ENCODE results near the gene TNFAIP8L2.

The TNFAIP8L2 gene

GRCh38 chr1:151196292-151196800, 39.9 kb downstream of the TNFAIP8L2 start:
- no peaks in the 10 kb centered on the region for H3K36me3 ChIP-seq (replicated peaks; ENCODE audit: insufficient read depth, low read length)
- peak; percentile 91 for DNase-seq
- peaks cover 27% of the 10 kb centered on the region for H3K79me2 ChIP-seq (ENCODE audit: low read length)
- H3K9me3 ChIP-seq (replicated peaks; ENCODE audit: insufficient read depth, low read length) = no peaks in the 10 kb centered on the region
- H3K4me2 ChIP-seq (ENCODE audit: low read depth, low read length) = peak overlapping the region; percentile 54
- peaks cover 28% of the 10 kb centered on the region for H3K27me3 ChIP-seq (replicated peaks; ENCODE audit: insufficient read depth, low read length)
- peak; percentile 71 for TF ChIP-seq CTCF (IDR thresholded peaks at IDR 0.05; ENCODE audit: low read length)
- no peak for TF ChIP-seq EZH2 (optimal IDR thresholded peaks at IDR 0.05; ENCODE audit: low read depth, low read length)
- no peak for TF ChIP-seq EZH2phosphoT487 (IDR thresholded peaks at IDR 0.05; ENCODE audit: low read length)
- no peaks in the 10 kb centered on the region; the same call in 1 of the 2 replicates for H4K20me1 ChIP-seq (ENCODE audit: insufficient read depth, low read length)
- no peak overlapping the region for H3K9ac ChIP-seq (ENCODE audit: low read length)
- H3K9me2 ChIP-seq (replicated peaks; ENCODE audit: insufficient read depth, low read length) = no peaks in the 10 kb centered on the region
- H3K4me3 ChIP-seq (ENCODE audit: low read length) = peak overlapping the region; percentile 23; the same call in 1 of the 2 replicates
- peaks cover 9% of the 10 kb centered on the region for H3K4me1 ChIP-seq (ENCODE audit: low read length)
- peak overlapping the region; percentile 21 for H2AFZ ChIP-seq (ENCODE audit: low read length)
- H3F3A ChIP-seq (ENCODE audit: insufficient read depth, low read length) = peaks cover 8% of the 10 kb centered on the region
- H3K27ac ChIP-seq (ENCODE audit: low read length) = no peak overlapping the region

GRCh38 chr1:151197863-151198253, 41.4 kb downstream of the TNFAIP8L2 start:
- peak overlapping the region; percentile 93 for H3K4me3 ChIP-seq (ENCODE audit: low read length)
- peaks cover 9% of the 10 kb centered on the region for H3K4me1 ChIP-seq (ENCODE audit: low read length)
- TF ChIP-seq EZH2phosphoT487 (IDR thresholded peaks at IDR 0.05; ENCODE audit: low read length) (no peak), EZH2 (optimal IDR thresholded peaks at IDR 0.05; ENCODE audit: low read depth, low read length) (no peak)
- H4K20me1 ChIP-seq (ENCODE audit: insufficient read depth, low read length) = no peaks in the 10 kb centered on the region; the same call in 1 of the 2 replicates
- peak overlapping the region; percentile 58; the same call in 1 of the 2 replicates for H3K27ac ChIP-seq (ENCODE audit: low read length)
- DNase-seq = no peak
- H3K4me2 ChIP-seq (ENCODE audit: low read depth, low read length) = peak overlapping the region; percentile 89
- H3F3A ChIP-seq (ENCODE audit: insufficient read depth, low read length) = peaks cover 8% of the 10 kb centered on the region
- H3K9me3 ChIP-seq (replicated peaks; ENCODE audit: insufficient read depth, low read length) = no peaks in the 10 kb centered on the region
- H3K9ac ChIP-seq (ENCODE audit: low read length) = peak overlapping the region; percentile 68; the same call in 1 of the 2 replicates
- peaks cover 19% of the 10 kb centered on the region for H3K27me3 ChIP-seq (replicated peaks; ENCODE audit: insufficient read depth, low read length)
- H3K79me2 ChIP-seq (ENCODE audit: low read length) = peaks cover 43% of the 10 kb centered on the region
- no peaks in the 10 kb centered on the region for H3K9me2 ChIP-seq (replicated peaks; ENCODE audit: insufficient read depth, low read length)
- peak overlapping the region; percentile 89 for H2AFZ ChIP-seq (ENCODE audit: low read length)
- 0 out of 2 replicates have a peak, but pooled peaks cover 2% of the 10 kb centered on the region for H3K36me3 ChIP-seq (replicated peaks; ENCODE audit: insufficient read depth, low read length)

- peak within 1 kb of the TSS; percentile 89 for H2AFZ ChIP-seq (ENCODE audit: low read length)
- no peaks in the 10 kb centered on the region for H3K9me2 ChIP-seq (replicated peaks; ENCODE audit: insufficient read depth, low read length)
- H3K27me3 ChIP-seq (replicated peaks; ENCODE audit: insufficient read depth, low read length) = peaks cover 12% of the 10 kb centered on the region
- peaks cover 8% of the 10 kb centered on the region for H3F3A ChIP-seq (ENCODE audit: insufficient read depth, low read length)
- H4K20me1 ChIP-seq (ENCODE audit: insufficient read depth, low read length) = no peaks in the 10 kb centered on the region; the same call in 1 of the 2 replicates
- peak within 1 kb of the TSS; percentile 93 for H3K4me3 ChIP-seq (ENCODE audit: low read length)
- peak within 1 kb of the TSS; percentile 58; the same call in 1 of the 2 replicates for H3K27ac ChIP-seq (ENCODE audit: low read length)
- H3K4me1 ChIP-seq (ENCODE audit: low read length) = peaks cover 9% of the 10 kb centered on the region
- peaks cover 49% of the 10 kb centered on the region for H3K79me2 ChIP-seq (ENCODE audit: low read length)
- H3K36me3 ChIP-seq (replicated peaks; ENCODE audit: insufficient read depth, low read length) = 0 out of 2 replicates have a peak, but pooled peaks cover 3% of the 10 kb centered on the region
- H3K4me2 ChIP-seq (ENCODE audit: low read depth, low read length) = peak within 1 kb of the TSS; percentile 89
- no peaks in the 10 kb centered on the region for H3K9me3 ChIP-seq (replicated peaks; ENCODE audit: insufficient read depth, low read length)
- H3K9ac ChIP-seq (ENCODE audit: low read length) = peak within 1 kb of the TSS; percentile 68
- TF ChIP-seq EZH2 (optimal IDR thresholded peaks at IDR 0.05; ENCODE audit: low read depth, low read length) (no peak), EZH2phosphoT487 (IDR thresholded peaks at IDR 0.05; ENCODE audit: low read length) (no peak), CTCF (IDR thresholded peaks at IDR 0.05; ENCODE audit: low read length) (no peak)
- peak; percentile 100 for DNase-seq
Measured at GRCh38 chr1:151198254-151199127, 42.0 kb downstream of the TNFAIP8L2 start, which contains the start of gene PIP5K1A. TSS of gene PIP5K1A (plus strand) at chr1:151198552. CDS start at chr1:151198997, 445 bp downstream.

Measured in MM.1S (cell line).